ENCODE data around the gene MTHFD1L.

Gene MTHFD1L

DNA sequence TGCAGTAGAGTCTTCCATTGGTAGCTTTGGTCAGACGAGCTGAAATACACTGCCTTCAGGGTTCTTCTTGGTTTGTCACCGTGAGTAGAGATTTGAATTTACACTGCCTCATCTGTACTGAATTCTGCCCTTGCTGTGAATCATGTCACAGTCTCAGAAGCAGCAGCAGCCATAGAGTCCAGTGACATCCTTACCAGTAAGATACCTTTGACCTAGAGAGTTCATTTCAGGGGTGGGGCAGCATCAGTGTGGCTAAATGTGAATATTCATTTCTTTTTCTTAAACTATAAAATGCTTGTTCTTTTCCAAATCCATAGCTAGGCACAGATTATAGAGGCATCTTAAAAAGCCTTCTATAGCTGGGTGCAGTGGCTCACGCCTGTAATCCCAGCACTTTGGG, 223.5 kb downstream of the MTHFD1L start:
- DNase-seq: no peak

- no peak for DNase-seq
Observed at GRCh38 chr6:151089978-151090377, 224.5 kb downstream of the MTHFD1L start.

- DNase-seq: no peak
Observed at GRCh38 chr6:151091571-151091970, 226.1 kb downstream of the MTHFD1L start.

GRCh38 chr6:151092591-151092990, 227.1 kb downstream of the MTHFD1L start:
- DNase-seq: no peak

- DNase-seq: no peak
Observed at GRCh38 chr6:151093706-151094105, 228.2 kb downstream of the MTHFD1L start.

DNA sequence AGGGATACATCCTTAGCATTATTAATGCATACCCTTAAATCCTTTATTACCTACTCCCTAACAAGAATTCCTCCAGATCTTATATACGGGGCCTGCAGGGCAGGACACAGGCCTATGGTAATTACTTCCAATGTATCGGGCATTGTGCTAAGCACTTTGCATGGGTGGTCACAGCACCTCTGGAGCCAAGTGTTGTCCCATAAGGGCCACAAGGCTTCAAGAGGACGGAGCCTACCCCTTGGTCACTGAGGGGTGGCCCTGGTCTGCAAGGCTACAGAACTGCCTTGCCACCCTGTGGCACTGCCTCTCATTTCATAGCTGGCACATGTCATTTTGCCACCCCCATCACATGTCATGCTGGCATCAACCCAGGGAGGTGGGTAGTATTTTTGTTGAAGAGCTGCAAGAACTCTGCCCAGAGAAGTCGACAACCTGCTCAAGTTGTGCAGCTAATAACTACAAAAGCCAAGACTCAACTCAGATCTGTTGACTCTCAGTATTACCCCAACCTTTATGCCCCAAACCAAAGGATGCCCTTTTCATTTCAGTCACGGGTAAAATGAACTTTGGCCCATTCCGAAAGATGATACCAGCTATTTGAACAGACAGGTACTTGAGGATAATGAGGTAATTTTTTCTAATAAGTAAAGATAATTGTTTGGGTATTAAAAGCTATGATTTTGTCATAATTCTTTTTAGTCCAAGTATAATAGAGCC, 230.2 kb downstream of the MTHFD1L start:
- no peak for DNase-seq

DNA sequence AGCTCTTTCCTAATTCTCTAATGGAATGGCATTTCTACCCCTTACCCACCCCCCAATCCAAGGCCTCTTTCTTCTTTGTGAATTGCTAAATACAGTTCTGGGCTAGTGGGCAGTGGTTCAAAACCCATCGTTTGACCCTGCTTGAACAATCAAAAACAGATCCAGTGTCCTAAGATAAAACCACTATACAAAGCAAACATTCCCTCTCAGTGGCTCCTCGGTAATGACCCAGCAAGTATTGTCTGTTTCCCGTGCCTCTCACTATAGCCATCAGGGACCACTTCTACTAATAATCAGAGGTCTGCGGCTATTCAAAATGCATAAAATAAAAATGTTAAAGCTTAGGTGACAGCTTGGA, 230.7 kb downstream of the MTHFD1L start:
- DNase-seq: no peak

- DNase-seq: no peak
Observed at GRCh38 chr6:151096691-151097606, 231.4 kb downstream of the MTHFD1L start.

GRCh38 chr6:151098166-151098565, 232.7 kb downstream of the MTHFD1L start:
- DNase-seq: no peak

- no peak for DNase-seq
Observed at GRCh38 chr6:151100326-151100725, 234.8 kb downstream of the MTHFD1L start.

DNA sequence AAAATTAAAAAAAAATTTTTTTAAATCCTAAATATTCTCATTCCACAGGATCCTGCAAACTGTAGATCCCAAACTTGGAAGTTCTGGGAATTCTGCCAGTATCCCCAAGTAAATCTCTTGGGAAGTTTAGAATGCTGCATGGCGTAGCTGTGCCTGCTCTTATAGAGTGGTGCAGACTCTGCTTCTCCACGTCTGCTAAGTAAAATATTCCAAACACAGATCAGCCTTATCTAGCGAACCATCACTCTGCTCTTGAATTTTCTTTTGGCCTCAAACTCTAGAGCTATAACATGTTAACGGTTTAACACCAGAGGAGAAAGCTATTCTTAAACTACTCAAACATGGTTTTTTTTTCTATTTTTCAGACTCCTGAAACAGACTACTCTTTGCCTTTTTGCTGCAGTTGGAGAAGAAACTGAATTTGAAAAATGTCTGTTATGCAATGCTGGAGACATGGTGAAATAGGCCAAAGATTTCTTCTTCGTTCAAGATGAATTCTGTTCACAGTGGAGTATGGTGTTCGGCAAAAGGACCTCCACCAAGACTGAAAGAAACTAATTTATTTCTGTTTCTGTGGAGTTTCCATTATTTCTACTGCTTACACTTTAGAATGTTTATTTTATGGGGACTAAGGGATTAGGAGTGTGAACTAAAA, 235.8 kb downstream of the MTHFD1L start:
- DNase-seq: no peak

DNA sequence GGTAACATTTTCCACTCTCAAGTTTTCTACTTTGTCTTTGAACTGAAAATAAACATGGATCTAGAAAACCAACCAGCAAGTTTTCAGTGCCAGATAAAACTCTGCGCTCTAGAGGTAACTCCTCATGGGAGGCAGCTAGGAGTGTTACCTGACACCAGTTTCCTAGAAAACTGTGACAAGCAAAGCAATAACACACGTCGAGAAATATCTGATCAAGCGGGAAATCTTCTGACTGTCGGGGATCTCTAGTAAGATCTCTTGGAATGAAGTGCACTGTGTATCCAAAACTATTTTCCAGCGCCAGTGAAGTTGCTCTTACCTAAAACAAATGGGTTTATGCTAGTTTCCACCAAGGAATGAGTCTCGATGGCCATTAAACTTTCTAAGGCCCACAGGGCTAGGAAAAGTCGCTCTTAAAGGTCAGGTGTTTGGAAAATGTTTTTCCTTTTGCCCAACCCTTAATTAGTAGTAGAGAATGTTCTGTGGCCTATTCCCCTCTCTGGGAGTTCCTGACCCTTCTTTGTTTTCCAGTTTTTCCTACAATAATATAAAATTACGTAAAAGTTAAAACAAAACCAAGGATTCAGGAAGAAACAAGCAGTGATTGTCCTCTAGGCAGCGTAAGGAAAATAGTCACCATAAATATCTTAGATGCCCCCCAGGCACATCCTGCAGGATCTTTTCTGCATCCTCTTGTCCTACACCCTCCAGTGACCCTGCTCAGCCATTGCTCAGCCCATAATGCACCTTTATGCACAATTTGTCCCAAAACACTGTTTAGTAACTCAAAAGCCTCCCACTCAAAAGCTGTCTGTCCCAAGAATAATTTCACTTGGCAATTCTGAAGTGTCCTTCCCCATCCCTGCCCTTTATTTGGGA, 236.6 kb downstream of the MTHFD1L start:
- DNase-seq: no peak

DNA sequence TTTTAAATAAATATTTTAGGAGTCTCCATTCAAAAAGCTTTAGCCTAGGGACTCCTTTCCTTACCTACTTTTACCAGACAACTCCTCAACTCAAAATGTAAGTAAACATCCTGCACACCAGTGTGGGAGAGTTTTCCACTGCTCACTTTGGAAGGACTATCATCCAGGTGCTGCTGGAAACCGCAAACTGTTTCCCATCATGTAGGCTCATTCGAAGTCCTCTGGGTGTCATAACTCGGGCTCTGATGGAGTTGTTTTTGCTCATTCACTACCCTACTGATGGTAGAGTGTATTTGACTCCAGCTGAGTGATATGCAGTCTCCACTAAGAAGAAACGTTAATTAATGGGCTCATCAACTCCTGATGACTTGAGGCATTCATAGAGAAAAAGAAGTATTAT, 237.8 kb downstream of the MTHFD1L start:
- DNase-seq: no peak

DNA sequence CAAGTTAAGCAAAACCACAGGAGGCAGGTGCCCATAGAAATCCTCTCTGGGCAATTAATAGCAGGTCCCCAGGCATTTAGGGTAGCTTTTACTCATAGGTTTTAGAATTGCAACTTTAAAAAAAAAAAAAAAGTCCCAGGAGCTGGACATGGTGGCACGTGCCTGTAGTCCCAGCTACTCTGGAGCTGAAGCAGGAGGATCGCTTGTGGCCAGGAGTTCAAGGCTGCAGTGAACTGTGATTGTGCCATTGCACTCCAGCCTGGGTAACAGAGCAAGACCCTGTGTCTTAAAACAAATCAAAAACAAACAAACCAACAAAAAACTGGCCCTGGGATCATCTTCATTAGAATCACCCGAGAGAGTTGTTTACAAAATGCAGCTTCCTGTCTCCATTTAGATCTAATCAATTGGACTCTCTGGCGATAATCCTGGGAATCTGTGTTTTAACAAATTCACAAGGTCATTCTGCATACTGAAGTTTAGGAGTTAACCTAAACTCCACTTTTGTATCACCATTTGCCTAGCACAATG, 242.5 kb downstream of the MTHFD1L start:
- DNase-seq: no peak

- DNase-seq: no peak
Observed at GRCh38 chr6:151108548-151108947, 243.0 kb downstream of the MTHFD1L start.

DNA sequence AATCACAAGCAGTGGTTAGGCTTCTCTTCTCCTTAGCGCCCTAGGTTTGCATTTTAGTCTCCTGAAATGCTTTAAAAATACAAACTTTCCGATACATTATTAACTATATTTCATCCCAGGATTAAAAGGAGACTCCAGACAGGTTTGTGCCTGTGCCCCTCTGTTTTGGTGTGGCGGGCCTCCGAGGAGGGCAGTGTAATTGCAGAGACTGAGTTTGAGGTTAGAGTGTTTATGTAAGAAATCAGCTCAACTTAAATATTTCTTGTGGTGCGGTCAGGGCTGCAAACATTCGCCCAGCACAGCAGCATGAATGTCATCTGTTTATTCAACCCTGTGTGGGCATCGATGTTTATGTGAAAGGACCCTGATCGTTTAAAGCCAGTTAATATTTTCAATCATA, 243.9 kb downstream of the MTHFD1L start:
- no peak for DNase-seq

- DNase-seq: no peak
Observed at GRCh38 chr6:151109869-151110575, 244.5 kb downstream of the MTHFD1L start.

DNA sequence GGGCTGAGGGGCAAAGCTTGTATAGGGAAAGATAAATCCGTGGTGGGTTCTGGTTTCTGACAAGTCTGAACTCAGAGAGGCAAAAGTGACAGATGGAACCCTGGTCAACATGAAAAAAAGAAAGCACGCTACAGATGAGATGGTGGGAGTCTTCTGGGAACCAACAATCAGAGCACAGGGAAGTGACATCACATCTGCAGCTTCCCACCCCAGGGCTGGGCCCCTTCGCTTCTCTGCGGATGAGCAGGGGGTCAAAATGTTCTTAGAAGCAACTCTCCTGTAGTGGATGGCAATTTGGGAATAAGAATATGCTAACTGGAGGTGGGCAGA, 245.0 kb downstream of the MTHFD1L start:
- no peak for DNase-seq

DNA sequence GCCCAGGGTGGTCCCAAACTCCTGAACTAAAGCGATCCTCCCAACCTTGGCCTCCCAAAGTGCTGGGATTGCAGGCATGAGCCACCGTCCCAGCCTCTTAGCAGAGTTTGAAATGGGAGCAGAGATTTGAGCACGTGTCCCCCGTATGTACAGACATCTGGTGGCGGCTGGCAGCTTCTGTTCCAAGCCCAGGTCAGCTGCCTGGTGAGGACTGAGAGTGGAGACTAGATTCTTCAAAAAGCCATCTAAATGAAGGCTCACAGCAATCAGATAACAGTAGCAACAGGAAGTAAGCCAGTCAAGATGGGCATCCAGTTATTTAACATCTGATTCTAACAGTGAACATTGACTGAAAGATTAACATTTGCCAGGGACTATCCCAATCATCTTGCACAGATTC, 246.2 kb downstream of the MTHFD1L start:
- DNase-seq: no peak

DNA sequence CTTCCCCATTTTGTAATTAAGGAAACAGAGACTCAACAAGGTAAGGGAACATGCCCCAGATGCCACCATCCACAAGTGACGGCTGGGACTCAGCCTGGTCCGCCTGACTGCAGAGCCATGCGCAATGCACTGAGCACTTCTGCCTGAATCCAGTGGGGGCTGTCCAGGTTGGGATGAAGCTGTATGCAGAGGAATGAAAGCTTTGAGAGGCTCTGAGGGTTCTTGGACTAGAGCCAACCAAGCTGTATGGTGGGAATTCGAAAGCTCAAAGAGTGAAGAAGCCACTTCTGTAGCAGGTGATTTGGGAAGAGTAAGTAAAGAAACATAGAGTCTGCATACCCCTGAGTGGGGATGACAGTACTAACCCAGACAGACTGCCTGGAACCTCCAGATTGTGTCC, 246.6 kb downstream of the MTHFD1L start:
- no peak for DNase-seq
